K562 (cell line): ENCODE results near the gene POLR2H. TPM values are rescaled to one million over a fixed set of nuclear protein-coding genes. Genes with fewer than 3 reads are reported as not detected.

Source experiments
- CBX1 ChIP-seq: sonication (generic); IDR thresholded peaks from 2 replicates; pipeline ENCODE4 v1.6.1; 2016; ENCODE audit warnings: antibody characterized with exemption, low read depth, mild to moderate bottlenecking
- CHD7 ChIP-seq: fragments of 200-600 bp; sonication (generic); IDR thresholded peaks from one replicate; pipeline ENCODE4 v1.6.1; 2012; ENCODE audit warnings: mild to moderate bottlenecking, low read depth, low read length, inconsistent platforms
- E2F1 ChIP-seq: sonication (generic); formaldehyde crosslinking; IDR thresholded peaks from 2 replicates; pipeline ENCODE4 v1.8.1; 2023; ENCODE audit warnings: mild to moderate bottlenecking, missing genetic modification reagents, moderate library complexity
- LARP7 ChIP-seq: fragments of 450-650 bp; IDR thresholded peaks from 2 replicates; pipeline ENCODE4 v1.6.1; 2016
- MTF1 ChIP-seq: fragments of 250-450 bp; sonication (Bioruptor Pico); IDR thresholded peaks from 2 replicates; pipeline ENCODE4 v1.9.0; 2021; ENCODE audit warnings: moderate library complexity, mild to moderate bottlenecking, inconsistent platforms, borderline replicate concordance
- TGIF2 ChIP-seq: sonication (generic); formaldehyde crosslinking; IDR thresholded peaks from 2 replicates; pipeline ENCODE4 v1.8.1; 2022; ENCODE audit warnings: mild to moderate bottlenecking, missing genetic modification reagents, moderate library complexity
- U2AF2 ChIP-seq: fragments of 200-400 bp; formaldehyde crosslinking; optimal IDR thresholded peaks from 2 replicates; pipeline ENCODE3; 2017; ENCODE audit warnings: low read depth, mild to moderate bottlenecking, low read length
- ZBED1 ChIP-seq: IDR thresholded peaks from 2 replicates; pipeline ENCODE4 v1.6.1; 2014
- ZBTB5 ChIP-seq: fragments of 450-650 bp; IDR thresholded peaks from 2 replicates; pipeline ENCODE4 v1.6.1; 2017; ENCODE audit warnings: antibody characterized with exemption
- ZNF274 ChIP-seq: IDR thresholded peaks from 2 replicates; pipeline ENCODE4 v1.6.1; 2011; ENCODE audit warnings: low read depth, mild to moderate bottlenecking, low read length, moderate library complexity, borderline replicate concordance
- ZNF561 ChIP-seq: fragments of 450-650 bp; formaldehyde crosslinking; conservative IDR thresholded peaks from 2 replicates; pipeline ENCODE4 v1.4.0; 2020; ENCODE audit warnings: mild to moderate bottlenecking, moderate library complexity
- polyA plus RNA-seq, 8 experiments: library from polyadenylated mRNA; depleted of rRNA in 4 of 8; stranded (reverse) in 5 of 8; unstranded in 3 of 8; fragments of >200 nt; fragmentation: Nextera tagmentation in 2 of 8; fragmentation: Illumina TruSeq in 1 of 8; extraction: Ambion mirVana in 2 of 8; extraction: Trizol in 1 of 8; gene quantifications; 2 replicates each; pipeline versions ENCODE4 v1.2.1 to v1.2.3, GENCODE V29; 2011 to 2014; ENCODE audit warnings: inconsistent platforms in 1 of 8, missing spikeins in 1 of 8
- total RNA-seq, 7 experiments: library from RNA; depleted of rRNA in 6 of 7; stranded (reverse); fragments of >200 nt in 6 of 7; fragmentation: Illumina TruSeq in 2 of 7; extraction: Trizol in 2 of 7; gene quantifications; 2 replicates each; pipeline versions ENCODE4 v1.2.1 to v1.2.3, GENCODE V29; 2011 to 2021; ENCODE audit warnings: low replicate concordance in 1 of 7

POLR2H gene
- total and polyA plus RNA-seq, 9 of the 15 experiments (the other 6 are each of a cell fraction or from before 2014, with no cell fraction given): 128 to 512 (median 220) TPM

GRCh38 chr3:184336547-184337398 lies 24.7 kb upstream of the POLR2H start (continued):
- no peak for TF ChIP-seq E2F1 (CRISPR knock-in tag)
- TF ChIP-seq U2AF2: no peak
- no peak for TF ChIP-seq MTF1 (CRISPR knock-in tag)
- TF ChIP-seq LARP7: no peak
- no peak for TF ChIP-seq CBX1
- no peak for TF ChIP-seq ZNF561 (CRISPR knock-in tag)
- TF ChIP-seq ZNF274: no peak
- 0 out of 2 replicates have a peak, but pooled peaks have one; percentile 21 for TF ChIP-seq TGIF2
- TF ChIP-seq ZBTB5: no peak
- TF ChIP-seq ZBED1: no peak
- no peak for TF ChIP-seq CHD7
